Esophagus squamous epithelium (tissue), 4 donors: ENCODE data around the gene VSIG10.

Experiments used
- CTCF ChIP-seq, 6 experiments: fragments of 450-650 bp in 4 of 6; fragments of 200-600 bp in 2 of 6; sonication (generic) in 2 of 6; IDR thresholded peaks; one replicate each; pipeline ENCODE4 v1.5.1; 2016 to 2019; ENCODE audit warnings: antibody characterized with exemption in 6 of 6, mild to moderate bottlenecking in 4 of 6, moderate library complexity in 4 of 6
- POLR2A ChIP-seq, 4 donors: fragments of 450-650 bp; IDR thresholded peaks; one replicate each; pipeline ENCODE4 v1.6.1; 2017; ENCODE audit warnings: antibody characterized with exemption in 4 of 4, mild to moderate bottlenecking in 4 of 4, moderate library complexity in 3 of 4

DNA sequence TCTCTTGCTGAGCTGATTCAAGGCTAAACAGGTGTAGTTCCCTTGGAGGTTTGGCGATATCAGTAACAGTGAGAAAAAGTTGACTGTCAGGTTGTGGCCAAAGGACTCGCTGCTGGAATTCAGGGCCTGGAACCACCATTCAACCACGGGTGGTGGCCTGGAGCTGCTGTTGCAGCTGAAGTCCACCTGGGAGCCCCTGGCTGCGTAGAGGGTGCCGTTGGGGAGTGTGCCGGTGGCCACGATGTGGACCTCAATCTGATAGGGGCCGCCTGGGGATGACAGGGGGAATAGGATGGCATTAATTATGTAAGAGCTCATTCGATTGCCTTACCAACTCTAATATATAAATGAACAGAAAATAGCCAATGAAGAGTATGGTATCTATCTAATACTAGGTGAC, 21.6 kb downstream of the VSIG10 start:
- TF ChIP-seq CTCF (IDR thresholded peaks at IDR 0.05) (no peak), POLR2A (IDR thresholded peaks at IDR 0.05) (no peak)
